ENCODE results near the gene NLRC5. TPM values are rescaled to one million over a fixed set of nuclear protein-coding genes. Genes with fewer than 3 reads are reported as not detected.

The NLRC5 gene
- total RNA-seq, 1 experiment from 2014 or later, result 2.4 TPM

- Histone ChIP-seq H4K20me1 (ENCODE audit: control insufficient read depth, insufficient read depth, insufficient read length) (no peaks in the 10 kb centered on the region), H3K14ac (ENCODE audit: insufficient read depth, low read length) (0 out of 2 replicates have a peak overlapping the region, but pooled peaks have one; percentile 59), H4K91ac (ENCODE audit: insufficient read length, low read depth, low read length) (no peak overlapping the region), H3K4me2 (ENCODE audit: insufficient read depth, insufficient read length, low read length) (no peak overlapping the region), H3K79me2 (ENCODE audit: insufficient read depth, low read length) (no peaks in the 10 kb centered on the region), H3K27me3 (ENCODE audit: insufficient read depth, low read length) (no peaks in the 10 kb centered on the region), H3K4me1 (ENCODE audit: insufficient read depth, low read length) (no peaks in the 10 kb centered on the region), H2AFZ (ENCODE audit: low read length) (peak overlapping the region; percentile 76), H2BK20ac (ENCODE audit: low read depth, low read length, poor library complexity, severe bottlenecking) (no peak overlapping the region), H2BK15ac (ENCODE audit: low read depth, low read length) (no peak overlapping the region), H3K56ac (ENCODE audit: insufficient read length, low read depth, low read length) (no peak overlapping the region), H3K23ac (ENCODE audit: insufficient read length, low read depth, low read length) (no peak overlapping the region), H2BK120ac (ENCODE audit: low read depth, low read length, poor library complexity, severe bottlenecking) (no peak overlapping the region), H3K23me2 (ENCODE audit: insufficient read length, low read depth, low read length, poor library complexity, severe bottlenecking) (no peaks in the 10 kb centered on the region), H4K8ac (replicated peaks; ENCODE audit: insufficient read length, low read depth, low read length) (no peak overlapping the region), H2BK5ac (ENCODE audit: insufficient read length, low read length) (no peak overlapping the region), H3K27ac (ENCODE audit: insufficient read length, low read depth, low read length) (no peak overlapping the region), H3K9ac (ENCODE audit: extremely low read depth, insufficient read length, low read length) (no peak overlapping the region), H2AK5ac (ENCODE audit: insufficient read length, low read length) (no peak overlapping the region), H3K18ac (ENCODE audit: insufficient read length, low read depth, low read length) (peak overlapping the region; percentile 47), H4K5ac (ENCODE audit: insufficient read length, low read depth, low read length) (no peak overlapping the region), H3K9me3 (ENCODE audit: control insufficient read depth, low read depth, low read length) (no peaks in the 10 kb centered on the region), H2BK12ac (ENCODE audit: insufficient read length, low read depth, low read length) (no peak overlapping the region), H3K4ac (ENCODE audit: low read depth, low read length) (no peak overlapping the region), H3T11ph (ENCODE audit: low read length) (no peak overlapping the region), H3K79me1 (ENCODE audit: insufficient read depth, low read depth, low read length, poor library complexity, severe bottlenecking) (no peaks in the 10 kb centered on the region)
- H3K4me1 Mint-ChIP-seq, result peaks cover 2 to 3% of the 10 kb centered on the region in 2 experiments; a peak in 2 of 4 replicates
- peak; percentile 100 for TF ChIP-seq CTCF (conservative IDR thresholded peaks at IDR 0.05)
- 0 out of 7 replicates have a peak overlapping the region, but pooled peaks of 1 of the 3 experiments have one; percentile 44 for H3K27ac Mint-ChIP-seq
- peak overlapping the region in 1 of 2 experiments; percentile 29; a peak in 1 of 5 replicates for H3K4me3 Mint-ChIP-seq
- peaks cover 1% of the 10 kb centered on the region for H3K27me3 Mint-ChIP-seq (ENCODE audit: low read depth)
- H3K9me3 Mint-ChIP-seq, result no peaks in the 10 kb centered on the region
- DNase-seq, result peak; percentile 94
- no peaks in the 10 kb centered on the region; a peak in 1 of 7 replicates for H3K36me3 Mint-ChIP-seq (ENCODE audit: insufficient read depth in 1 of 3, low read depth in 3 of 3)
- WGBS (ENCODE audit: extremely low coverage, insufficient read length, low lambda C conversion rate), result no CpG with 5 or more reads among the region's 30 CpGs
These were observed 24.9 kb upstream of the NLRC5 start for GRCh38 chr16:56964243-56965148.

Measured in H9 (cell line).